HG03457 (cell line): Measurements from ENCODE around the gene SCUBE1.

Experiments
- ATAC-seq: cut with Tn5 transposase; IDR thresholded peaks from one replicate; pipeline ENCODE4 v1.9.1; 2021; ENCODE audit warnings: moderate number of reproducible peaks; ENCODE audit not compliant: unreplicated experiment

SCUBE1 gene

GRCh38 chr22:43148581-43148980, 194.6 kb downstream of the SCUBE1 start:
- ATAC-seq, result no peak

- no peak for ATAC-seq
These were observed 195.4 kb downstream of the SCUBE1 start for GRCh38 chr22:43147821-43148220.
